Left ventricle myocardium superior (tissue), 1 donor: ENCODE data around the gene NLRC3. TPM values are rescaled to one million over a fixed set of nuclear protein-coding genes. Genes with fewer than 3 reads are reported as not detected.
"Not testable (repeated sequence)": the region's sequence is repeated elsewhere in the genome, so short reads cannot be mapped to it uniquely, and the experiment has no call there.

Experiments used
- ATAC-seq: fragments of 200-7000 bp; cut with Tn5 transposase; one replicate; pipeline ENCODE4 v1.9.1; 2020; ENCODE audit warnings: mild to moderate bottlenecking, moderate library complexity
- DNase-seq: peaks from one replicate; pipeline ENCODE4 v3.0.0-alpha.2; 2020
- intact Hi-C: fragments of 100-400 bp; cut with micrococcal nuclease; formaldehyde crosslinking; loops from one replicate; pipeline ENCODE4 v1.11.0; 2022
- total RNA-seq: library from RNA; stranded (reverse); fragmentation: NEBNext Ultra II Directional; extraction: Animal tissue kit (Norgen Biotek cat#: 25700); gene quantifications from one replicate; pipeline ENCODE4 v1.2.1, GENCODE V29; 2021
- donor health status: DM: no; HTN: yes; CAD: no; lungs with severe emphysema.

The NLRC3 gene
- total RNA-seq, 1 donor from 2014 or later = 1.1 TPM

DNA sequence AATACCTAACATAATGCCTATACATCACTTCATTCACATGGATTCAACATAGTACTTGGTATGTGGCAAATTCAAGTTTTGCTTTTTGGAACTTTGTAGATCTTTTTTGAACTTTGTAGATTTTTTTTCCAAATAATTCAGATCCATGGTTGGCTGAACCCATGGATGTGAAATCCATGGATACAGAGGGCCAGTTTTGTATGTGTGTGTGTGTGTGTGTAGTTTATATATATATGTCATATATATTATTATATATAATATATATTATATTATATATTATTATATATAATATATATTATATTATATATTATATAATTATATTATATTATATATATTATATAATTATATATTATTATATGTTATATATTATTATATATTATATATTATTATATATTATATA, 48.0 kb downstream of the NLRC3 start:
- no peak for ATAC-seq
- DNase-seq = no peak
- intact Hi-C loops = no loop called here

DNA sequence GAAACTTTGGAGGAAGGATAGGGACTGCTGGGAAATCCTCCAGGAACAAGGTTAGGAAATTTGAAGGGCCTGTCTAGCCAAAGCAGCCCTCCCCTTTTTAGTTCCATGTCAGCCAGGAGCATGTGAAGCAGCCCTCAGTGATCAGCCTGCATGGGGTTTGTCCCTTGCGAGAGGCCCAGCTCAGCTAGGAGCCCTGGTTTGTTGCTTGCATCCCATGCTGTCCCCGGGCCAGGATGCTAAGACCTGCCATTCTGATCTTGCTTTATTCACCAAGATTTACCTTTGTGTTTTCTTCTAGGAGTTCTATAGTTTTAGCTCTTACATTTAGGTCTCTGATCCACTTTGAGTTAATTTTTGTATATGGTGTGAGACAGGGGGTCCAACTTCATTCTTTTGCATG, 48.8 kb downstream of the NLRC3 start:
- intact Hi-C loops = no loop called here
- no peak for ATAC-seq

DNA sequence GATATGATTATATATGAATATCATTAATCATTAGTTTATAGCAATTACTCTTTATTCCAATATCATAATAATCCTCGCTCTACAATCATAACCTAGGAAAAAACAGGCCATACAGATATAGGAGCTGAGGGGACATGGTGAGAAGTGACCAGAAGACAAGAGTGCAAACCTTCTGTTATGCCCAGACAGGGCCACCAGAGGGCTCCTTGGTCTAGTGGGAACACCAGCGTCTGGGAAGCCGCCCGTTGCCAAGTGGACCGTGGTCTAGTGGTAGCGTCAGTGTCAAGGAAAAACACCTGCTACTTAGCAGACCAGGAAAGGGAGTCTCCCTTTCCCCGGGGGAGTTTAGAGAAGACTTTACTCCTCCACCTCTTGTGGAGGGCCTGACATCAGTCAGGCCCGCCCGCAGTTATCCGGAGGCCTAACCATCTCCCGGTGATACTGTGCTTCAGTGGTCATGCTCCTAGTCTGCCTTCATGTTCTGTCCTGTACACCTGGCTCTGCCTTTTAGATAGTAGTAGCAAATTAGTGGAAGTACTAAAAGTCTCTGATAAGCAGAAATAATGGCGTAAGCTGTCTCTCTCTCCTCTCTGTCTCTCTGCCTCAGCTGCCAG, 49.9 kb downstream of the NLRC3 start:
- DNase-seq = peak; percentile 90
- ATAC-seq, intact Hi-C loops: not testable (repeated sequence)

More for the DNA sequence above, 48.8 kb downstream of the NLRC3 start:
- no peak for DNase-seq

DNA sequence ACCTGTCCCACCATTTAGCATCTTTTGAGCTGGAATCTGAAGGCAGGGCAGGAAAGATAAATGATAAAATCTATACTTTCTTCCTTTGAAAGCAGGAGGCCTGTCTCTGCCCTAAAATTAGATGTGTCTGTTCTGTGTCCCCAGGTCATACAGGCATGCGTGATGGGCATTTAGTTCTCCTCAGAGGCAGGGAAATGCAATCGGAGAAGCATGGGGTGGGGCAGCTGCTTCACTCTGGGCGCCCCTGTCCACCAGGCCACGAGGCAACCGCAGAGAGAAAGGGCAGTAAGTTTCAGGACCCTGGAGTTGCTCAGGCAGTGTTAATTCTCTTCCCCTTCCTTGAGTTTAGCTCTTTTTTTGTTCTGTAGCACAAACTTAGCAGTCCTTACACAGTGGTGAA, 51.3 kb downstream of the NLRC3 start:
- intact Hi-C loops = no loop called here
- no peak for ATAC-seq
- DNase-seq = no peak

DNA sequence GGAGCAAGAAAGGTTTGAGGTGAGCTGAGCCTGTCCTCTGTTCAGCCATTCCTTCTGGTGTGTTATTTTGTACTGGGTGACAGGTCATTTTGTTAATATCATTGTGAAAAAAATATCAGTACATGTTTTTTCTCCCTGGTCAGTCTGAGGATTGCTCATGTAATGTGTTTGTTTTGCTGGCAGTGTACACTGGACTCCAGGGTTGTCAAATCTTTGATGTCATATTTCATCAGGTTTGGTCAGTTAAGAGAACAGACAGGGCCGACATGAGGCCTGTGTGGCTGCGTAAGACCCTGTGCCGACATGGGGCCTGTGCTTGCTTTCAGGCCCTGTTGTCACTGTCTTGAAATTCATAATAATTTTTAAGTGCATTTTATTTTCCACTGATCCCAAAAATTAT, 53.9 kb downstream of the NLRC3 start:
- no peak for ATAC-seq
- no peak for DNase-seq
- intact Hi-C loops = no loop called here

DNA sequence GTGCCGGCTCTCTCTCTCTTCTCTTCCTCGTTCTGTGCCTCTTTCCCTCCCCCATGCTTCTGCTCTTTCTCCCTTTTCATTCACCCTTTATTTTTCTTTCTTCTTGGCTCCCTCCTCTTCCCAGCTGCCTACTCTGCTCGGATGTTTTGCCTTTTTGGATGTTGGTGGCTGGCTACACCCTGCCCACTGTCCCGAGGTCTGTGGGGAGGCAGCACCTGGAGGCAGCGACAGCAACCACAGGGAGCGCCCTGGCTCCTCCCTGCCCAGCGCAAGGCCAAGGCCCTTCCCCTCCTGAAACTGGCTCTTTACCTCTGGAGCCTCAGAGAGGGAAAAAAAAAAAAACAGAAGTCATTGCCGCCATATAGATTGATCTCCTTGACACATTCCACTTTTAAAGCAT, 56.4 kb downstream of the NLRC3 start:
- no peak for ATAC-seq
- no peak for DNase-seq
- intact Hi-C loops = no loop called here

DNA sequence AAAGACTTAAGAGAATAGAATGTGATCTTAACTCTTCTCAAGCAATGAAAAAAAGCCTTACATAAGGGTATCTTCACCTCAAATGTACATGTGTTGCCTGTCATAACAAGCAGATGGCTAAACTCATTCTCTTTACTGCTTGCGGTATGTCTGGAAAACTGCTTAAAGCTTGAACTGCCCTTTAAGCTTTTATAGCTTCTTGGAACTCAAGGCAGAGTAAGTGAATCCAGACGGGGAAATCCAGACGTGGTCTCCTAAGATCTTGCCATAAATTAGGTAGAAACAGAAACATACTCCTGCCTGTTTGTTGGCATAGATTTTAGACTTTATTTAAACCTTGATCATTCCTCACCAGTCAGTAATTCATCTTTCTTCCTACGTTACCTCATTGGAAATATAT, 56.8 kb downstream of the NLRC3 start:
- intact Hi-C loops = no loop called here
- DNase-seq (no peak), ATAC-seq (no peak)

DNA sequence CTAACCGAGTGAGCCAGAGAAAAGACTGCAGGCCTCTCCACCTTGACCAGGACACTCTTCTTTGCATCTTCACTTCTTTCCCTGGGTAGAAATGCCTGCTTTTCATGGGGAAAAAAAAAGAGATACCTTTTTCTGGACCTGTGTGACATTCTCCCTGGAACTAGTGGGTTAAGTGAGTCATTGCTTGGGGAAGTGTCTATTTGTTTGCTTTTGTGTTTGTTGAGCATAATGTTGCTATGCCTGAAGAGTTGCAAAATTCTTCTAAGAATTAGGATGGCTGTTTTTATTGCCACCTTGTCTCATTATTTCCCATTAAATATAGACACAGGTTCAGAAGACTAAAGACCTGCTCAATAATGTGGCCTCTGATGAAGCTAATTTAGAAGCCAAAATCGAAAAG, 57.6 kb downstream of the NLRC3 start:
- ATAC-seq (no peak), DNase-seq (no peak)
- intact Hi-C loops = no loop called here

DNA sequence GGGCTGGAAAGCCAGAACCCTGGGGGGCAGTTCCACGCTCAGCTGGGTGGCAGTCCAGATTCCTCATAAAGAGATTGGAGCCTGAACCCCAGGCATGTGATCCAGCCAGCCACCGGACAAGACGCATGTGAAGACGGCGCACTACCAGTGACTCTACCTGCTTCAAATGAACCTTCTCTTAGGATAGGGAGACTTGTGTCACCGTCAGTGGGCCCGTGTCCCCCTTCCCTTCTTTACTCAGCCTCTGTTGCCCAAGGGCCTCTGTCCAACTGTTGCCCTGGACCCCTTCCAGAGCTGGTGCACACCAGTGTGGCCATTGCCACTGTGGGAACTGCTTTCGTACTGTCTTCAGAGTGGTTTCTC, 58.2 kb downstream of the NLRC3 start:
- no peak for ATAC-seq
- intact Hi-C loops = no loop called here
- no peak for DNase-seq

DNA sequence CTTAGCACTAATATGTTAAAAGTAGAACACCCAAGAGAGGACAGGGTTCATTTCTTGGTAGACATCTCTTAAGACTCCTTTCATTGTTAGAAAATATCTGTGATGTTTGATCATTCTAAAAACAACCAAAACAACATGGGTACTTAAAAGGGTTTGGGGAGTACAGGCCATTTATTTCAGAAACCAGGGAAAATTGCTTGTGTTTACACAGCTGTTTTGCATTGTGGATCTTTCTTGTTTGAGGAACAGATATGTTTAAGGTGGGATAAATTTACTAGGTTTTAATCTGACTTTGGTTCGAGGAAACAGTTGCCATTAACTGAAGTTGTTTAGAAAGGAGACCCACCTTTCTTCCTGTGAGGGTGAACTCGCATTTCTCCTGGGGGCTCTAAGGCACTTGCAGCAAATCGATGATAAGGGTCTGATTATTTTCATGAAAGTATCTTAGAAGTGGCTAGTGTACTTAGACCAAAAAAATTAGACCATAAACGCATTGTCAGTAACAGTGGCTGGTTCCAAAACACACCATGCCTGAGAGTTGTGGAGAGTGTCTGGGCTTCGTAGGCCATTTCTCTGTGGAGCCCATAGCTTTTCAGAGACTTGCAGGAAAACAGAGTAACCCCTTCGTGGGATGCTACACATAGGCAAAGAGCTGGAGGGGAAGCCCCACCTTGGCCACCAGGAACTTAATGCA, 58.8 kb downstream of the NLRC3 start:
- DNase-seq (no peak), ATAC-seq (no peak)
- intact Hi-C loops = no loop called here

DNA sequence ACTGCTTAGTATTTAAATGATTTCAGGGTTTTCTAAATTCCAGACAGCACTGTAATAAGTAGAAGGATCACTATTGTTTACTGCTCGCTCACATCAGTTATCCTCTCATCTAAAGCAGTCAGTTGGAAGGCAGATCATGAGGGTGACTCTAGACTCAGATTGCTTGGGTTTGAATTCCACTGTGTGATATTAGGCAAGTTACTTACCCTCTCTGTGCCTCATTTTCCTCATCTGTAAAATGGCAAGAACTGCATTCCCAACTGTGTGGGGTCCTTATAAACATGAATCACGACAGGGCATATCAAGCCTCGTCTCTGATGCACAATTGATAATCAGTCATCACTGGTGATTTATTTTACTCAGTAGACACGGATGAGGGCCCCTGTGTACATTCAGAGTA, 61.3 kb downstream of the NLRC3 start:
- intact Hi-C loops = no loop called here
- no peak for ATAC-seq
- no peak for DNase-seq

DNA sequence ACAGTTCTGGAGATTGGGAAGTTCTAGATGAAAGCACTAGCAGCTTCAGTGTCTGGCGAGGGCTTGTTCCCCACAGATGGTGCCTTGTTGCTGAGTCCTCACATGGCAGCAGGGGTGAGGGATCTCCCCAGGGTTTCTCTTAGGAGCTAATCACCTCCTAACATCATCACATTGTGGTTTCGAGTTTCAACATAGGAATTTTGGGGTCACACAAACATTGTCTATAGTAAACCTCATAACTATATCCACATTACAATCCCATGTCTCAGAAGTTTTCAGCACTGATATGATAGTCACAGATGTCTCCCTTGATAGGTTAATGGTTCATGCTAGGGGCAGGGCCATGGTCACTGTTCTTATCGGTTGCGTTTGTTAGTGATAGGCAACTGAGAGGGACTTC, 62.6 kb downstream of the NLRC3 start:
- intact Hi-C loops = no loop called here
- no peak for DNase-seq
- no peak for ATAC-seq

DNA sequence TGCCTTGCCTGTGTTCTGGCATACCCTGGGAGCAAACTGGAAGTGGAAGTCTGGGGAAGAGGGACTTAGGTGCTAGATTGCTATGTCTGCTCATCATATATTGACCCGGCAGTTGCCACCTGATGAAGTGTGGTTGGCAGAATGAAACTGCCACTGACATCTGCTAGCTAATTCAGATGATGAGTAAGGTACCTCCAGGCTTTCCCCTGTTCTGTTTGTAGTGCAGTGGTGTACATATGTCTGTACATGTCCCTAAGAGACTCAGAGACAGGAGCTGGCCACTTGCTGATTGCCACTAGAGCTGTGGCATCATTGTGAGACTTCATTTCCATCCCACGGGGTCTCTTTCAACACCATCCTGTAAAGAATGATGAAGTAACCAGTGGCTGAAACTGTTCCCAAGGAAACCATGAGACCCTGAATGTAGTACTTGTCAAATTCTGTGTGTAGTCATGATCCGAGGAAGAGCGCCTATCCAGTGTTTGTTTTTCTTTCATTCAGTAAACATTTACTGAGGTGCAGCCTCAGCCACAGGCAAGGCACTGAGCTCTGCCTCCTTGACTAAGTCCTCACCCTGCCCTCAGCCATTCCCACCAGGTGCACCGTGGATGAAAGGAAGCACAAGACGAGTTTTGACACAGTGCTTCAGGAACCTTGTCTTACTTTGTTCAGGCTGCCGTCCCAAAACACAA, 63.2 kb downstream of the NLRC3 start:
- intact Hi-C loops = no loop called here
- no peak for ATAC-seq
- DNase-seq = no peak

DNA sequence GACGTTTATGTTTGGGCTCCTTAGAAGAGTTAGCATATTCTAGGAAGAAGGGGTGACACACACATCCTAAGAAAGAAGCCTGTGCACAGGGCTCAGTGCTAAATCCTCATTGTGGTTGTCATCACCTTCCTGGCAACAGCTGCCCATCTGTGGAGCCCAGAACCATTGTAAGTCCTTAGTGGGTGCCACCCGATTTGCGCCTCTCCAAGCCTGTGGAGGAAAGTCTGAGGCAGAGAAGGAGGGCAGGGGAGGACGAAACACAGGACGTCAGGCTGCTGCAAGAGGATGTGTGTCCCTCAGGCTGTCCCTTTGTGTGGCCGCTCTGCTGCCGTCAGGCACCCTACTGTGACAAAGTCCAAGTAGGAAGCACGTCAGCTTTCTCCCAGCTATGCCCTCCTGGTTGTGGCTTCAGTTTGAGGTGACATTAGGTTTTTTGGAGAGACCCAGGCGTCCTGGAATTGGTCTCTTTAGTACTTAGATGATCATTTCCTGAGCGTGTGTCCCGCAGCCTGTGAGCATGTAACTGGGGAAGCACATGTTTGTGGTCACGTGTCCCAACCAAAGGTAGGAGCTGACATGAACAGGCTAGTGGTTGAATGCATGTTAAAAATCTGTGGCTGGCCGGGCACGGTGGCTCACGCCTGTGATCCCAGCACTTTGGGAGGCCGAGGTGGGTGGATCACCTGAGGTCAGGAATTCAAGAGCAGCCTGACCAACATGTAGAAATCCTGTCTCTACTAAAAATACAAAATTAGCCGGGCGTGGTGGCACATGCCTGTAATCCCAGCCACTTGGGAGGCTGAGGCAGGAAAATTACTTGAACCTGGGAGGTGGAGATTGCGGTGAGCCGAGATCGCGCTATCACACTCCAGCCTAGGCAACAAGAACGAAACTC, 65.7 kb downstream of the NLRC3 start:
- DNase-seq (no peak), ATAC-seq (no peak)
- intact Hi-C loops = no loop called here

DNA sequence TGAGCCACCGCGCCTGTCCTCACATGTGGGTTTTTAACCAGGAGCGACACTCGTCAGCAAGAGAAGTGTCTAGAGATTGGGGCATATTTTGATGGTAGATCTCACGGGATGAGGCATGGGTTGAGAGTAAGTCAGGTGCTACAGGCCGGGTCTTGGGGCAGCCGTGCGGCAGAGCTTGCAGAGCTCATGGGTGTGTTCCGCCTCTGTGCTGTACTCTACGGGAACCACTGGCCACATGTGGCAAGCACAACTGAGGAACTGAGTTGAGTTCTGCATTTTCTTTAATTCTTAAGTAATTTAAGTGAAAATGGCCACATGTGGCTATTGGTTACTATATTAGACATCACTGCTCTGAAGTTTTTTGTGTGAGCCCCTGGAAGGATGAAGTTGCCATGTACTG, 66.8 kb downstream of the NLRC3 start:
- DNase-seq (no peak), ATAC-seq (no peak)
- intact Hi-C loops = no loop called here

DNA sequence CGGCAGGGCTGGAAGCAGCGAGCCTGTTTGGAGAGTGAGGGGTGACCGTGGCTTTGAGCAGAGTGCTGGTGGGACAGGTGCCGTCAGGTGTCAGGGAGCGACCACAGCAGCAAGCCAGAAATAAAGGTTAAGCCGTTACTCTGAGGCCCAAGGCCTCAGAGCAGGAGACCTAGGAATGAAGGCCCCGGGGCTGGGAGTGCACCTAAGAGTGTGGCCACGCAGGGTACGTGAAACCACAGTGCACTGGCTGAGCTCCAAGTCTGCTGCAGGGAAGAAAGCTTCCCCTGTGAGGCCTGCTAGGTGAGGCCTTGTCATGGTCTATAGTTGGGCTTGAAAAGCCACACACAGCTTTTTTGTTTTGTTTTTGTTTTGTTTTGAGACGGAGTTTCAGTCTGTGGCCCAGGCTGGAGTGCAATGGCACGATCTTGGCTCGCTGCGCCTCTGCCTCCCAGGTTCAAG, 67.7 kb downstream of the NLRC3 start:
- intact Hi-C loops = no loop called here
- DNase-seq (no peak), ATAC-seq (no peak)

DNA sequence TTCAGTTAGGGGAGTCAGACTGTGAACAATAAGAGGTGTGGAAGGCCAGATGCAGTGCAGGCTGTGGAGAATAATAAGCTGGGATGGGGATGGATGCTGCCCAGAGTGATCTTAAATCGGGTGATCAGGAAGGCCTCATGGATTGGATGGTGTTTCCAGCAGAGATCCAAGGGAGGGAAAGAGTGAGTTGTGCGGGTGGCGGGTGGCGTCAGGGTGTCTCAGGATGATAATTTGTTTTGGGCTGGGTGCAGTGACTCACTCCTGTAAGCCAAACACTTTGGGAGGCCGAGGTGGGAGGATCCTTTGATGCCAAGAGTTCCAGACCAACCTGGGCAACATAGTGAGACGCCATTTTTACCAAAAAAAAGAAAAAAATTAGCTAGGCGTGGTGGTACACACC, 68.5 kb downstream of the NLRC3 start:
- ATAC-seq (no peak), DNase-seq (no peak)
- intact Hi-C loops = no loop called here

DNA sequence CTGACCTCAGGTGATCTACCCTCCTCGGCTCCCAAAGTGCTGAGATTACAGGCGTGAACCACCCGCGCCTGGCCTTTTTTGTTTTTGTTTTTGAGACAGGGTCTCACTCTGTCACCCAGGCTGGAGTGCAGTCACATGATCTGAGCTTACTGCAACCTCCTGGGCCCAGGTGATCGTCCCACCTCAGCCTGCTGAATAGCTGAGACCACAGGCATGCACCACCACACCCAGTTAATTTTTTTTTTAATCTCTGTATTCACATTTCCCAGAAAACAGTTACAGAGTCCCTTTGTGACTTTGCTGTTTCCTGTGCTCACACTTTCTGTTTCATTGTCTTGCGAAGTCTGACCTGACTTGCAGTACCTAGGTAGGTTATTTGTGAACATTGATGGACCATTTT, 73.7 kb downstream of the NLRC3 start:
- no peak for ATAC-seq
- no peak for DNase-seq
- intact Hi-C loops = no loop called here

DNA sequence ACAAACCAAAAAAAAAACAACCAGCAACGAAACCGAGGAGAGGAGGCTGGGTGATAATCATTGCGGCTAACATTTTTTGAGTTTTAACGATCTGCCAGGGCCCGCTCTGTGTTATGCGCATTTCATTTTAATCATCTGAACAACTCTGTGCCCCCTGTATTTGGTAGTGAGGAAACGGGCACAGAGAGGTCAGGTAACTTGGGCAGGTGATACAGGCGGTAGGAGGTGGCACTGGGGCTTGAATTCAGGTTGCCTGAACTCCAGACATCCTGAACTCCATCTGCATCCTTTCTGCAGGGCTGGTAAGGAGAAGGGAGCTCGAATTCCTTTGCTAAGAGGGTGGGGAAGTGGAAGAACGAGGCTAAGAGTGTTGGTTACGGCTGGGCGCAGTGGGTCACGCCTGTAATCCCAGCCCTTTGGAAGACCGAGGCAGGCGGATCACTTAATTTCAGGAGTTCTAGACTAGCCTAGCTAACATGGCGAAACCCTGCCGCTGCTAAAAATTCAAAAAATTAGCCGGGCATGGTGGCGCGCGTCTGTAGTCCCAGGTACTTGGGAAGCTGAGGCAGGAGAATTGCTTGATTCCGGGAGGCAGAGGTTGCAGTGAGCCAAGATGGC, 75.3 kb downstream of the NLRC3 start:
- DNase-seq = no peak
- intact Hi-C loops = no loop called here
- ATAC-seq = no peak
